Activated CD8-positive, alpha-beta T cell treated with anti-CD3 and anti-CD28 coated beads for 36 hours (primary cell): ENCODE measurements around the gene VSX1. TPM values are rescaled to one million over a fixed set of nuclear protein-coding genes. Genes with fewer than 3 reads are reported as not detected.
A peak's percentile ranks its signal among the peaks of the same experiment; 100 is the strongest.

Experiments
- ATAC-seq: fragments of 200-7000 bp; cut with Tn5 transposase; one replicate; pipeline ENCODE4 v1.10.0; 2021; ENCODE audit warnings: mild to moderate bottlenecking, moderate library complexity
- CTCF ChIA-PET: fragments of 350-600 bp; sonication (Branson Sonifier 250); formaldehyde crosslinking; loops from one replicate; lab custom pipeline; 2021; ENCODE audit warnings: antibody characterized with exemption; lab: Charles Lee
- POLR2A ChIA-PET: fragments of 350-600 bp; sonication (Branson Sonifier 250); formaldehyde crosslinking; loops from one replicate; lab custom pipeline; 2021; ENCODE audit warnings: antibody characterized with exemption; lab: Charles Lee
- DNase-seq: peaks from one replicate; pipeline ENCODE4 v3.0.0-alpha.2; 2020
- H3K27ac Mint-ChIP-seq: one replicate; pipeline ENCODE4 v1.8.0; 2021; ENCODE audit warnings: mild to moderate bottlenecking, mixed read lengths
- H3K27me3 Mint-ChIP-seq: one replicate; pipeline ENCODE4 v1.8.0; 2021; ENCODE audit warnings: mixed read lengths
- H3K36me3 Mint-ChIP-seq: one replicate; pipeline ENCODE4 v1.8.0; 2021; ENCODE audit warnings: low read depth, mixed read lengths
- H3K4me1 Mint-ChIP-seq: one replicate; pipeline ENCODE4 v1.8.0; 2021; ENCODE audit warnings: low read depth, mixed read lengths
- H3K4me3 Mint-ChIP-seq: one replicate; pipeline ENCODE4 v1.8.0; 2021; ENCODE audit warnings: mild to moderate bottlenecking, moderate library complexity, mixed read lengths
- H3K9me3 Mint-ChIP-seq: one replicate; pipeline ENCODE4 v1.8.0; 2021; ENCODE audit warnings: mixed read lengths
- CTCF ChIP-seq: fragments of 200-600 bp; IDR thresholded peaks from one replicate; pipeline ENCODE4 v1.8.0; 2022; ENCODE audit warnings: antibody characterized with exemption, mild to moderate bottlenecking
- intact Hi-C: fragments of 100-400 bp; cut with micrococcal nuclease; formaldehyde crosslinking; loops from one replicate; pipeline ENCODE4 v1.10.0; 2022
- total RNA-seq, 2 experiments: library from RNA; stranded (reverse); gene quantifications; one replicate each; pipeline ENCODE4 v1.2.3, GENCODE V29; 2021

VSX1 gene
- total RNA-seq, 2 experiments from 2014 or later = not detected

- DNase-seq = no peak
Observed at GRCh38 chr20:25045343-25045712, 36.6 kb downstream of the VSX1 start.

GRCh38 chr20:25044660-25045342 is 37.1 kb downstream of the VSX1 start:
- ATAC-seq = no peak
- DNase-seq = no peak
- Mint-ChIP-seq H3K27ac (peak overlapping the region; percentile 42), H3K4me1 (peaks cover 34% of the 10 kb centered on the region), H3K36me3 (no peaks in the 10 kb centered on the region), H3K4me3 (no peak overlapping the region), H3K27me3 (no peaks in the 10 kb centered on the region), H3K9me3 (no peaks in the 10 kb centered on the region)
- TF ChIP-seq CTCF = no peak
- ChIA-PET CTCF (interaction anchor here (1.0 to 1.1 kb wide), 3 partner anchors 8 to 46 kb away, joined by 3 to 4 read pairs (median 3); no protein-coding TSS in a partner anchor), POLR2A (interaction anchor here (1.3 kb wide), 1 partner anchor 12 kb away, joined by 3 read pairs; no protein-coding TSS in a partner anchor)
- intact Hi-C loops = no loop called here

More at GRCh38 chr20:25045343-25045712, 36.6 kb downstream of the VSX1 start:
- Mint-ChIP-seq H3K4me3 (no peak overlapping the region), H3K4me1 (peaks cover 31% of the 10 kb centered on the region), H3K36me3 (no peaks in the 10 kb centered on the region), H3K27me3 (no peaks in the 10 kb centered on the region), H3K27ac (peak overlapping the region; percentile 42), H3K9me3 (no peaks in the 10 kb centered on the region)
- intact Hi-C loops = no loop called here
- POLR2A ChIA-PET = interaction anchor here (1.3 kb wide), 2 partner anchors 10 to 12 kb away, joined by 3 read pairs; no protein-coding TSS in a partner anchor
- no peak for TF ChIP-seq CTCF
- no peak for ATAC-seq
- CTCF ChIA-PET = interaction anchor here (1.0 to 1.1 kb wide), 3 partner anchors 9 to 45 kb away, joined by 3 to 4 read pairs (median 3); no protein-coding TSS in a partner anchor

GRCh38 chr20:25044261-25044560 is 37.7 kb downstream of the VSX1 start:
- Mint-ChIP-seq H3K27ac (peak overlapping the region; percentile 95), H3K4me1 (peaks cover 38% of the 10 kb centered on the region), H3K27me3 (no peaks in the 10 kb centered on the region), H3K4me3 (no peak overlapping the region), H3K9me3 (no peaks in the 10 kb centered on the region), H3K36me3 (no peaks in the 10 kb centered on the region)
- ChIA-PET POLR2A (interaction anchor here (1.3 kb wide), 1 partner anchor 13 kb away, joined by 3 read pairs; no protein-coding TSS in a partner anchor), CTCF (no interaction called here)
- no peak for TF ChIP-seq CTCF
- DNase-seq = no peak
- intact Hi-C loops = no loop called here
- no peak for ATAC-seq

- H3K4me1 Mint-ChIP-seq = peaks cover 38% of the 10 kb centered on the region
- peak overlapping the region; percentile 95 for H3K27ac Mint-ChIP-seq
- H3K4me3 Mint-ChIP-seq = no peak overlapping the region
- ATAC-seq (no peak), DNase-seq (no peak)
- intact Hi-C loops = no loop called here
- no peak for TF ChIP-seq CTCF
- POLR2A ChIA-PET = interaction anchor here (1.0 to 1.3 kb wide), 2 partner anchors 14 to 34 kb away, joined by 3 read pairs; partner anchors contain the start of gene ACSS1
- H3K9me3 Mint-ChIP-seq = no peaks in the 10 kb centered on the region
- no peaks in the 10 kb centered on the region for H3K36me3 Mint-ChIP-seq
- no peaks in the 10 kb centered on the region for H3K27me3 Mint-ChIP-seq
- CTCF ChIA-PET = no interaction called here
Observed at GRCh38 chr20:25043499-25044260, 38.3 kb downstream of the VSX1 start.
